Stomach (tissue), 9 donors: ENCODE measurements around the gene ADCY5. TPM values are rescaled to one million over a fixed set of nuclear protein-coding genes. Genes with fewer than 3 reads are reported as not detected.

Source experiments
- DNase-seq, 2 donors: peaks; one replicate each; pipeline versions ENCODE4 v3.0.0 to v3.0.0-alpha.2; 2013 to 2019
- H3K27ac ChIP-seq, 5 donors: fragments of 200-600 bp in 4 of 5; sonication (generic) in 4 of 5; one replicate each; pipeline ENCODE4 v1.5.1; 2013 to 2019; ENCODE audit warnings: mild to moderate bottlenecking in 1 of 5, moderate library complexity in 1 of 5
- H3K27me3 ChIP-seq, 3 donors: fragments of 200-600 bp; sonication (generic); one replicate each; pipeline ENCODE4 v1.5.1; 2017 to 2019; ENCODE audit warnings: mixed run types in 1 of 3
- H3K36me3 ChIP-seq, 4 donors: fragments of 200-600 bp; sonication (generic); 1 replicate in 3 of 4; 2 replicates in 1 of 4; pipeline ENCODE4 v1.5.1; 2016 to 2019
- H3K4me1 ChIP-seq, 4 donors: fragments of 200-600 bp; sonication (generic); one replicate each; pipeline ENCODE4 v1.5.1; 2016 to 2019
- H3K4me3 ChIP-seq, 4 donors: fragments of 200-600 bp; sonication (generic) in 3 of 4; one replicate each; pipeline ENCODE4 v1.5.1; 2016 to 2019; ENCODE audit warnings: mild to moderate bottlenecking in 1 of 4
- H3K9me3 ChIP-seq, 4 donors: fragments of 200-600 bp; sonication (generic); one replicate each; pipeline ENCODE4 v1.5.1; 2016 to 2019
- CTCF ChIP-seq, 7 experiments: fragments of 450-650 bp in 4 of 7; fragments of 200-600 bp in 3 of 7; sonication (generic) in 3 of 7; IDR thresholded peaks; one replicate each; pipeline ENCODE4 v1.5.1; 2016 to 2019; ENCODE audit warnings: antibody characterized with exemption in 7 of 7, control low read depth in 2 of 7, mild to moderate bottlenecking in 1 of 7
- EP300 ChIP-seq: sonication (generic); formaldehyde crosslinking; IDR thresholded peaks from one replicate; pipeline ENCODE4 v1.6.1; 2017; ENCODE audit warnings: antibody characterized with exemption
- POLR2A ChIP-seq, 4 donors: fragments of 450-650 bp; IDR thresholded peaks; one replicate each; pipeline ENCODE4 v1.6.1; 2016; ENCODE audit warnings: antibody characterized with exemption in 4 of 4, control low read depth in 2 of 4, mild to moderate bottlenecking in 1 of 4, moderate library complexity in 1 of 4
- POLR2AphosphoS5 ChIP-seq, 3 donors: sonication (generic); formaldehyde crosslinking; IDR thresholded peaks; one replicate each; pipeline ENCODE4 v1.6.1; 2016; ENCODE audit warnings: antibody characterized with exemption in 3 of 3
- WGBS, 5 donors: extraction: QIAGEN DNeasy Blood & Tissue Kit in 3 of 5; methylation state at CpG; one replicate each; pipeline versions ENCODE4 v1.1.5 to v1.1.7; 2013 to 2018; 5-methylcytosine and 5-hydroxymethylcytosine counted together
- intact Hi-C: fragments of 100-400 bp; cut with DNase I; formaldehyde crosslinking; loops from one replicate; pipeline ENCODE4 v1.15.1; 2023; ENCODE audit warnings: low total_unique reads
- polyA plus RNA-seq, 3 donors: library from polyadenylated mRNA; stranded (reverse); fragments of 200-250 nt; gene quantifications; one replicate each; pipeline ENCODE4 v1.2.3, GENCODE V29; 2013
- total RNA-seq, 5 donors: library from RNA; depleted of rRNA; stranded (reverse); fragments of >200 nt; gene quantifications; one replicate each; pipeline versions ENCODE4 v1.1.0 to v1.2.3, GENCODE V29; 2014 to 2016
- donor health status: healthy with polysubstance abuse.
- donor health status: Bipolar disorder and iron deficiency.
- donor health status: healthy.

The ADCY5 gene
- total and polyA plus RNA-seq, 8 donors: 1.8 to 79.9 (median 16.3) TPM

- intact Hi-C loops: loop anchor here (10.0 kb wide), 1 partner anchor 314 kb away; no protein-coding TSS in a partner anchor
Measured at GRCh38 chr3:123258811-123259420, 190.0 kb downstream of the ADCY5 start.

GRCh38 chr3:123258359-123258758 lies 190.5 kb downstream of the ADCY5 start:
- H3K27me3 ChIP-seq: no peaks in the 10 kb centered on the region
- intact Hi-C loops: loop anchor here (10.0 kb wide), 1 partner anchor 314 kb away; no protein-coding TSS in a partner anchor

More at GRCh38 chr3:123258811-123259420, 190.0 kb downstream of the ADCY5 start:
- no peak for TF ChIP-seq POLR2A (IDR thresholded peaks at IDR 0.05)
- TF ChIP-seq CTCF (IDR thresholded peaks at IDR 0.05): peak in 5 of 7 experiments; percentile 22 to 63 (median 40)
- Histone ChIP-seq H3K4me3 (no peak overlapping the region), H3K9me3 (no peaks in the 10 kb centered on the region), H3K4me1 (no peaks in the 10 kb centered on the region), H3K27me3 (no peaks in the 10 kb centered on the region), H3K36me3 (peaks cover 0 to 28% (median 23%) of the 10 kb centered on the region in 4 donors), H3K27ac (no peak overlapping the region)
- 48 to 50% (median 49%) methylated on average over 3 of the region's 3 CpGs for WGBS, 5 donors
- DNase-seq: peak in 1 of 2 donors; percentile 78

GRCh38 chr3:123256256-123256655 lies 192.6 kb downstream of the ADCY5 start:
- TF ChIP-seq POLR2A (IDR thresholded peaks at IDR 0.05) (no peak), EP300 (no peak), CTCF (IDR thresholded peaks at IDR 0.05) (no peak), POLR2AphosphoS5 (IDR thresholded peaks at IDR 0.05) (no peak)
- no peak for DNase-seq
- WGBS, 5 donors: 57 to 79% (median 66%) methylated on average over 2 of the region's 2 CpGs
- no peaks in the 10 kb centered on the region for H3K4me1 ChIP-seq
- no peaks in the 10 kb centered on the region for H3K9me3 ChIP-seq
- no peaks in the 10 kb centered on the region for H3K27me3 ChIP-seq
- peaks cover 0 to 31% (median 17%) of the 10 kb centered on the region in 4 donors for H3K36me3 ChIP-seq
- H3K27ac ChIP-seq: no peak overlapping the region
- intact Hi-C loops: loop anchor here (10.0 kb wide), 1 partner anchor 311 kb away; no protein-coding TSS in a partner anchor
- H3K4me3 ChIP-seq: no peak overlapping the region

More at GRCh38 chr3:123258359-123258758, 190.5 kb downstream of the ADCY5 start:
- no peak for DNase-seq
- no peak overlapping the region for H3K4me3 ChIP-seq
- H3K9me3 ChIP-seq: no peaks in the 10 kb centered on the region
- H3K27ac ChIP-seq: no peak overlapping the region
- H3K4me1 ChIP-seq: no peaks in the 10 kb centered on the region
- TF ChIP-seq EP300 (no peak), CTCF (IDR thresholded peaks at IDR 0.05) (no peak), POLR2AphosphoS5 (IDR thresholded peaks at IDR 0.05) (no peak), POLR2A (IDR thresholded peaks at IDR 0.05) (no peak)
- H3K36me3 ChIP-seq: peaks cover 0 to 26% (median 20%) of the 10 kb centered on the region in 4 donors

GRCh38 chr3:123246866-123247265 lies 202.0 kb downstream of the ADCY5 start:
- DNase-seq: no peak
- H3K9me3 ChIP-seq: no peaks in the 10 kb centered on the region
- no peaks in the 10 kb centered on the region for H3K4me1 ChIP-seq
- TF ChIP-seq CTCF (IDR thresholded peaks at IDR 0.05) (no peak), POLR2A (IDR thresholded peaks at IDR 0.05) (no peak), EP300 (no peak), POLR2AphosphoS5 (IDR thresholded peaks at IDR 0.05) (no peak)
- H3K36me3 ChIP-seq: peaks cover 0 to 60% (median 51%) of the 10 kb centered on the region in 4 donors
- no peak overlapping the region for H3K4me3 ChIP-seq
- 48 to 66% (median 53%) methylated on average over 3 of the region's 3 CpGs for WGBS, 5 donors
- intact Hi-C loops: no loop called here
- no peaks in the 10 kb centered on the region for H3K27me3 ChIP-seq
- H3K27ac ChIP-seq: no peak overlapping the region
